Astrocyte of the cerebellum (primary cell): Measurements from ENCODE around the gene UBA1.

Experiments
- DNase-seq: peaks from one replicate; pipeline ENCODE4 v3.0.0-alpha.2; 2011; ENCODE audit warnings: low read depth
- H3K4me3 ChIP-seq: 2 replicates; pipeline ENCODE4 v1.5.1; 2011; ENCODE audit warnings: mild to moderate bottlenecking, low read depth, low read length, moderate library complexity
- CTCF ChIP-seq: IDR thresholded peaks from 2 replicates; pipeline ENCODE4 v1.5.1; 2012; ENCODE audit warnings: low read length, low read depth, moderate library complexity, mild to moderate bottlenecking; ENCODE audit errors: missing control alignments
- in situ Hi-C: cut with HindIII; loops from 2 replicates; pipeline ENCODE4 v1.10.0; 2017; ENCODE audit warnings: low sequenced_read_pairs

UBA1 gene

GRCh38 chrX:47160781-47161180 lies 32.8 kb upstream of the UBA1 start:
- in situ Hi-C loops, result no loop called here
- H3K4me3 ChIP-seq, result no peak overlapping the region
- no peak for DNase-seq
- TF ChIP-seq CTCF, result no peak

- no peak overlapping the region for H3K4me3 ChIP-seq
- in situ Hi-C loops, result no loop called here
- TF ChIP-seq CTCF, result no peak
- no peak for DNase-seq
Measured at GRCh38 chrX:47162927-47163583, 30.6 kb upstream of the UBA1 start.

GRCh38 chrX:47164420-47164819 lies 29.2 kb upstream of the UBA1 start:
- TF ChIP-seq CTCF, result no peak
- in situ Hi-C loops, result no loop called here
- DNase-seq, result no peak
- H3K4me3 ChIP-seq, result no peak overlapping the region

- no peak overlapping the region for H3K4me3 ChIP-seq
- TF ChIP-seq CTCF, result no peak
- in situ Hi-C loops, result no loop called here
- no peak for DNase-seq
Measured at GRCh38 chrX:47166126-47166525, 27.5 kb upstream of the UBA1 start.

GRCh38 chrX:47168495-47169073 lies 25.0 kb upstream of the UBA1 start:
- H3K4me3 ChIP-seq, result no peak overlapping the region
- DNase-seq, result no peak
- in situ Hi-C loops, result no loop called here
- TF ChIP-seq CTCF, result no peak

- no peak for TF ChIP-seq CTCF
- DNase-seq, result no peak
- no peak overlapping the region for H3K4me3 ChIP-seq
- in situ Hi-C loops, result no loop called here
Measured at GRCh38 chrX:47169273-47169672, 24.4 kb upstream of the UBA1 start.
